HEK293T (cell line): Measurements from ENCODE around the gene ZNF609.

ENCODE experiments used
- BHLHE40 ChIP-seq: fragments of 450-650 bp; IDR thresholded peaks from 2 replicates; pipeline ENCODE4 v1.6.1; 2016; ENCODE audit warnings: mild to moderate bottlenecking, moderate library complexity, borderline replicate concordance
- FOXK2 ChIP-seq: fragments of 450-650 bp; IDR thresholded peaks from 2 replicates; pipeline ENCODE4 v1.6.1; 2016; ENCODE audit warnings: mild to moderate bottlenecking
- FOXM1 ChIP-seq: fragments of 450-650 bp; IDR thresholded peaks from 2 replicates; pipeline ENCODE4 v1.6.1; 2017; ENCODE audit warnings: mild to moderate bottlenecking, borderline replicate concordance
- SP1 ChIP-seq: fragments of 450-650 bp; IDR thresholded peaks from 2 replicates; pipeline ENCODE4 v1.6.1; 2017
- TARDBP ChIP-seq: fragments of 450-650 bp; IDR thresholded peaks from 2 replicates; pipeline ENCODE4 v1.6.1; 2016

DNA sequence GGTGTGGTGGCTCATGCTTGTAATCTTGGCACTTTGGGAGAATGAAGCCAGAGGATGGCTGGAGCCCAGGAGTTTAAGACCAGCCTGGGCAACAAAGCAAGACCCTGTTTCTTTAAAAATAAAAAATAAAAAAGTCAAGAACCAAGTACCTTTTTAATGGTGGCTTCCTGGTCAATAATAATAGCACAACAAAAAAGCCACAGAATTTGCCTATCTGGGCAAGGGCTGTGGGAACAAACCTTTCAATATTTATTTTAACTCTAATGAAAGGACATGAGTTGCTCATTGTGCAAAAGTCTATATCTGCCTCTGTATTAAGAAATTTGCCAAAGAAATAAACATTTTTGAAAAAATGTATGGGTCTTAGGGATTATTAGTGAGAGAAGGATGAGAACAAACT is 2.1 kb downstream of the ZNF609 start:
- TF ChIP-seq BHLHE40, result no peak
- no peak for TF ChIP-seq FOXK2
- TF ChIP-seq FOXM1, result no peak
- no peak for TF ChIP-seq TARDBP
- TF ChIP-seq SP1, result no peak
